HepG2 (cell line): ENCODE data around the gene UBXN2A. TPM values are rescaled to one million over a fixed set of nuclear protein-coding genes. Genes with fewer than 3 reads are reported as not detected.

Source experiments
- CBX2 ChIP-seq, 2 experiments: fragments of 200-600 bp in 1 of 2; sonication (generic); formaldehyde crosslinking in 1 of 2; IDR thresholded peaks; 2 replicates each; pipeline versions ENCODE4 v1.7.0 to v1.8.1; 2018 to 2022; ENCODE audit warnings: low read depth in 2 of 2, low read length in 1 of 2, mild to moderate bottlenecking in 1 of 2, missing genetic modification reagents in 1 of 2
- HNF4G ChIP-seq, 2 experiments: sonication (generic) in 1 of 2; formaldehyde crosslinking in 1 of 2; IDR thresholded peaks; 2 replicates each; pipeline versions ENCODE4 v1.4.0 to v1.6.1; 2011 to 2020; ENCODE audit warnings: borderline replicate concordance in 2 of 2, low read depth in 2 of 2, mild to moderate bottlenecking in 2 of 2, low read length in 1 of 2, missing genetic modification reagents in 1 of 2, moderate library complexity in 1 of 2
- PAXIP1 ChIP-seq: sonication (generic); formaldehyde crosslinking; conservative IDR thresholded peaks from 2 replicates; pipeline ENCODE4 v1.4.0; 2020; ENCODE audit warnings: mild to moderate bottlenecking, missing genetic modification reagents, moderate library complexity
- PHF21A ChIP-seq: sonication (generic); formaldehyde crosslinking; IDR thresholded peaks from 2 replicates; pipeline ENCODE4 v1.5.0; 2020; ENCODE audit warnings: mild to moderate bottlenecking, missing genetic modification reagents
- TFAP4 ChIP-seq: sonication (generic); IDR thresholded peaks from 2 replicates; pipeline ENCODE4 v1.6.1; 2016; ENCODE audit warnings: low read depth, borderline replicate concordance
- ZNF646 ChIP-seq: sonication (generic); formaldehyde crosslinking; IDR thresholded peaks from 2 replicates; pipeline ENCODE4 v1.9.0; 2021; ENCODE audit warnings: mild to moderate bottlenecking, missing genetic modification reagents
- polyA plus RNA-seq, 8 experiments: library from polyadenylated mRNA; depleted of rRNA in 3 of 8; stranded (reverse) in 7 of 8; unstranded in 1 of 8; fragments of >200 nt; fragmentation: Illumina TruSeq in 4 of 8; extraction: Trizol in 4 of 8; gene quantifications; 2 replicates each; pipeline versions ENCODE4 v1.2.1 to v1.2.3, GENCODE V29; 2011 to 2016; ENCODE audit warnings: low read depth in 4 of 8, missing spikeins in 1 of 8, mixed read lengths in 1 of 8; ENCODE audit not compliant: insufficient read depth in 1 of 8
- total RNA-seq, 5 experiments: library from RNA; depleted of rRNA; stranded (reverse); fragments of >200 nt; fragmentation: Illumina TruSeq; extraction: Trizol; gene quantifications; 2 replicates each; pipeline ENCODE4 v1.2.3, GENCODE V29; 2016; ENCODE audit warnings: low read depth in 1 of 5
- TF ChIP-seq, protein P1 (sequence below): sonication (generic); formaldehyde crosslinking; IDR thresholded peaks from 2 replicates; pipeline ENCODE4 v1.4.0; 2020; ENCODE audit warnings: missing genetic modification reagents
- TF ChIP-seq, protein P2 (sequence below): IDR thresholded peaks from 2 replicates; pipeline ENCODE4 v1.4.0; 2020; ENCODE audit warnings: mild to moderate bottlenecking, missing genetic modification reagents

The UBXN2A gene
- total and polyA plus RNA-seq, 2 of the 13 experiments (the other 11 are each of a cell fraction or from before 2014, with no cell fraction given): 8.3 to 20.9 TPM

GRCh38 chr2:23944527-23944926 is 4.3 kb downstream of the UBXN2A start (continued):
- TF ChIP-seq, protein P1, sequence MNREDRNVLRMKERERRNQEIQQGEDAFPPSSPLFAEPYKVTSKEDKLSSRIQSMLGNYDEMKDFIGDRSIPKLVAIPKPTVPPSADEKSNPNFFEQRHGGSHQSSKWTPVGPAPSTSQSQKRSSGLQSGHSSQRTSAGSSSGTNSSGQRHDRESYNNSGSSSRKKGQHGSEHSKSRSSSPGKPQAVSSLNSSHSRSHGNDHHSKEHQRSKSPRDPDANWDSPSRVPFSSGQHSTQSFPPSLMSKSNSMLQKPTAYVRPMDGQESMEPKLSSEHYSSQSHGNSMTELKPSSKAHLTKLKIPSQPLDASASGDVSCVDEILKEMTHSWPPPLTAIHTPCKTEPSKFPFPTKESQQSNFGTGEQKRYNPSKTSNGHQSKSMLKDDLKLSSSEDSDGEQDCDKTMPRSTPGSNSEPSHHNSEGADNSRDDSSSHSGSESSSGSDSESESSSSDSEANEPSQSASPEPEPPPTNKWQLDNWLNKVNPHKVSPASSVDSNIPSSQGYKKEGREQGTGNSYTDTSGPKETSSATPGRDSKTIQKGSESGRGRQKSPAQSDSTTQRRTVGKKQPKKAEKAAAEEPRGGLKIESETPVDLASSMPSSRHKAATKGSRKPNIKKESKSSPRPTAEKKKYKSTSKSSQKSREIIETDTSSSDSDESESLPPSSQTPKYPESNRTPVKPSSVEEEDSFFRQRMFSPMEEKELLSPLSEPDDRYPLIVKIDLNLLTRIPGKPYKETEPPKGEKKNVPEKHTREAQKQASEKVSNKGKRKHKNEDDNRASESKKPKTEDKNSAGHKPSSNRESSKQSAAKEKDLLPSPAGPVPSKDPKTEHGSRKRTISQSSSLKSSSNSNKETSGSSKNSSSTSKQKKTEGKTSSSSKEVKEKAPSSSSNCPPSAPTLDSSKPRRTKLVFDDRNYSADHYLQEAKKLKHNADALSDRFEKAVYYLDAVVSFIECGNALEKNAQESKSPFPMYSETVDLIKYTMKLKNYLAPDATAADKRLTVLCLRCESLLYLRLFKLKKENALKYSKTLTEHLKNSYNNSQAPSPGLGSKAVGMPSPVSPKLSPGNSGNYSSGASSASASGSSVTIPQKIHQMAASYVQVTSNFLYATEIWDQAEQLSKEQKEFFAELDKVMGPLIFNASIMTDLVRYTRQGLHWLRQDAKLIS (CRISPR knock-in tag): no peak
- TF ChIP-seq ZNF646 (CRISPR knock-in tag) (no peak), CBX2 (IDR thresholded peaks at IDR 0.05; ENCODE audit: low read depth, low read length) (no peak), CBX2 (CRISPR knock-in tag; IDR thresholded peaks at IDR 0.05; ENCODE audit: low read depth) (no peak), HNF4G (IDR thresholded peaks at IDR 0.05; ENCODE audit: borderline replicate concordance, low read depth, low read length) (peak; percentile 43; the same call in 1 of the 2 replicates), HNF4G (CRISPR knock-in tag; IDR thresholded peaks at IDR 0.05; ENCODE audit: borderline replicate concordance, low read depth) (no peak), TFAP4 (no peak), PHF21A (peak; percentile 78), PAXIP1 (no peak)
- TF ChIP-seq, protein P2, sequence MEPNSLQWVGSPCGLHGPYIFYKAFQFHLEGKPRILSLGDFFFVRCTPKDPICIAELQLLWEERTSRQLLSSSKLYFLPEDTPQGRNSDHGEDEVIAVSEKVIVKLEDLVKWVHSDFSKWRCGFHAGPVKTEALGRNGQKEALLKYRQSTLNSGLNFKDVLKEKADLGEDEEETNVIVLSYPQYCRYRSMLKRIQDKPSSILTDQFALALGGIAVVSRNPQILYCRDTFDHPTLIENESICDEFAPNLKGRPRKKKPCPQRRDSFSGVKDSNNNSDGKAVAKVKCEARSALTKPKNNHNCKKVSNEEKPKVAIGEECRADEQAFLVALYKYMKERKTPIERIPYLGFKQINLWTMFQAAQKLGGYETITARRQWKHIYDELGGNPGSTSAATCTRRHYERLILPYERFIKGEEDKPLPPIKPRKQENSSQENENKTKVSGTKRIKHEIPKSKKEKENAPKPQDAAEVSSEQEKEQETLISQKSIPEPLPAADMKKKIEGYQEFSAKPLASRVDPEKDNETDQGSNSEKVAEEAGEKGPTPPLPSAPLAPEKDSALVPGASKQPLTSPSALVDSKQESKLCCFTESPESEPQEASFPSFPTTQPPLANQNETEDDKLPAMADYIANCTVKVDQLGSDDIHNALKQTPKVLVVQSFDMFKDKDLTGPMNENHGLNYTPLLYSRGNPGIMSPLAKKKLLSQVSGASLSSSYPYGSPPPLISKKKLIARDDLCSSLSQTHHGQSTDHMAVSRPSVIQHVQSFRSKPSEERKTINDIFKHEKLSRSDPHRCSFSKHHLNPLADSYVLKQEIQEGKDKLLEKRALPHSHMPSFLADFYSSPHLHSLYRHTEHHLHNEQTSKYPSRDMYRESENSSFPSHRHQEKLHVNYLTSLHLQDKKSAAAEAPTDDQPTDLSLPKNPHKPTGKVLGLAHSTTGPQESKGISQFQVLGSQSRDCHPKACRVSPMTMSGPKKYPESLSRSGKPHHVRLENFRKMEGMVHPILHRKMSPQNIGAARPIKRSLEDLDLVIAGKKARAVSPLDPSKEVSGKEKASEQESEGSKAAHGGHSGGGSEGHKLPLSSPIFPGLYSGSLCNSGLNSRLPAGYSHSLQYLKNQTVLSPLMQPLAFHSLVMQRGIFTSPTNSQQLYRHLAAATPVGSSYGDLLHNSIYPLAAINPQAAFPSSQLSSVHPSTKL (CRISPR knock-in tag): peak; percentile 54; the same call in 1 of the 2 replicates
